ENCODE data around the gene TBR1.

DNA sequence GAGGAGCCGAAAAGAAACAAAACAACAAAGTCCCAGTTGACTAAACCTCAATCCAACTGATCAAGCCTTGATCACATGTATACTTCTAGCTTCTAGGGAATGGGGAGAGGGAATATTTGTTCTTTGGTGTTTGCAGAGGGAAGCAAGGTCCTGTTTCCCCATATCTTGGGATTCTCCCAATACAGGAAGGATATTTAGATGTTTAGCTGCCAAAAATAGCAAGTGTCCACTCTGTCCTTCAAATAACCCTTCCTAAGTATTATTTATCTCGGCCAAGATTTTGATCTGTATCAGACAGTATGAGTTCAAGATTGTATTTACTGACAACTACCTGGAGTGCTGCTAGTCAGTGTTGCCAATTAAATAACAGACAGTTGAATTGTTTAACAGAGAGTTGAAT lies 55.5 kb downstream of the TBR1 start:
- TF ChIP-seq MXI1 (IDR thresholded peaks at IDR 0.05; ENCODE audit: borderline replicate concordance, low read depth, low read length) (no peak), RAD21 (IDR thresholded peaks at IDR 0.05; ENCODE audit: low read length) (no peak), POLR2A (IDR thresholded peaks at IDR 0.05; ENCODE audit: low read depth, low read length) (no peak), RCOR1 (IDR thresholded peaks at IDR 0.05; ENCODE audit: insufficient replicate concordance, low read length) (no peak), SMC3 (IDR thresholded peaks at IDR 0.05; ENCODE audit: low read depth, low read length) (no peak), CHD1 (IDR thresholded peaks at IDR 0.05; ENCODE audit: low read depth, low read length) (no peak), CEBPB (IDR thresholded peaks at IDR 0.05; ENCODE audit: low read depth, low read length) (no peak), MAZ (IDR thresholded peaks at IDR 0.05; ENCODE audit: borderline replicate concordance, low read depth, low read length) (no peak)
- TF ChIP-seq, protein P1, sequence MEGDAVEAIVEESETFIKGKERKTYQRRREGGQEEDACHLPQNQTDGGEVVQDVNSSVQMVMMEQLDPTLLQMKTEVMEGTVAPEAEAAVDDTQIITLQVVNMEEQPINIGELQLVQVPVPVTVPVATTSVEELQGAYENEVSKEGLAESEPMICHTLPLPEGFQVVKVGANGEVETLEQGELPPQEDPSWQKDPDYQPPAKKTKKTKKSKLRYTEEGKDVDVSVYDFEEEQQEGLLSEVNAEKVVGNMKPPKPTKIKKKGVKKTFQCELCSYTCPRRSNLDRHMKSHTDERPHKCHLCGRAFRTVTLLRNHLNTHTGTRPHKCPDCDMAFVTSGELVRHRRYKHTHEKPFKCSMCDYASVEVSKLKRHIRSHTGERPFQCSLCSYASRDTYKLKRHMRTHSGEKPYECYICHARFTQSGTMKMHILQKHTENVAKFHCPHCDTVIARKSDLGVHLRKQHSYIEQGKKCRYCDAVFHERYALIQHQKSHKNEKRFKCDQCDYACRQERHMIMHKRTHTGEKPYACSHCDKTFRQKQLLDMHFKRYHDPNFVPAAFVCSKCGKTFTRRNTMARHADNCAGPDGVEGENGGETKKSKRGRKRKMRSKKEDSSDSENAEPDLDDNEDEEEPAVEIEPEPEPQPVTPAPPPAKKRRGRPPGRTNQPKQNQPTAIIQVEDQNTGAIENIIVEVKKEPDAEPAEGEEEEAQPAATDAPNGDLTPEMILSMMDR (conservative IDR thresholded peaks at IDR 0.05; ENCODE audit: low read depth, low read length): no peak
- TF ChIP-seq, protein P2, sequence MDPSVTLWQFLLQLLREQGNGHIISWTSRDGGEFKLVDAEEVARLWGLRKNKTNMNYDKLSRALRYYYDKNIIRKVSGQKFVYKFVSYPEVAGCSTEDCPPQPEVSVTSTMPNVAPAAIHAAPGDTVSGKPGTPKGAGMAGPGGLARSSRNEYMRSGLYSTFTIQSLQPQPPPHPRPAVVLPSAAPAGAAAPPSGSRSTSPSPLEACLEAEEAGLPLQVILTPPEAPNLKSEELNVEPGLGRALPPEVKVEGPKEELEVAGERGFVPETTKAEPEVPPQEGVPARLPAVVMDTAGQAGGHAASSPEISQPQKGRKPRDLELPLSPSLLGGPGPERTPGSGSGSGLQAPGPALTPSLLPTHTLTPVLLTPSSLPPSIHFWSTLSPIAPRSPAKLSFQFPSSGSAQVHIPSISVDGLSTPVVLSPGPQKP (IDR thresholded peaks at IDR 0.05; ENCODE audit: borderline replicate concordance, low read depth, low read length): no peak
